ENCODE measurements around the gene TBCD.

The TBCD gene

GRCh38 chr17:82814834-82815233, 63.0 kb downstream of the TBCD start:
- no peak overlapping the region for H3K4me3 ChIP-seq (ENCODE audit: low read depth, low read length)
- in situ Hi-C loops (cut with HindIII; ENCODE audit: low sequenced_read_pairs) = no loop called here
- DNase-seq (ENCODE audit: low read depth) = no peak
- TF ChIP-seq CTCF (IDR thresholded peaks at IDR 0.05; ENCODE audit: low read depth, low read length, missing control alignments) = no peak

GRCh38 chr17:82815354-82815753, 63.5 kb downstream of the TBCD start:
- no peak for TF ChIP-seq CTCF (IDR thresholded peaks at IDR 0.05; ENCODE audit: low read depth, low read length, missing control alignments)
- no peak overlapping the region for H3K4me3 ChIP-seq (ENCODE audit: low read depth, low read length)
- in situ Hi-C loops (cut with HindIII; ENCODE audit: low sequenced_read_pairs) = no loop called here
- DNase-seq (ENCODE audit: low read depth) = no peak

- no peak for DNase-seq (ENCODE audit: low read depth)
- H3K4me3 ChIP-seq (ENCODE audit: low read depth, low read length) = no peak overlapping the region
- no peak for TF ChIP-seq CTCF (IDR thresholded peaks at IDR 0.05; ENCODE audit: low read depth, low read length, missing control alignments)
- in situ Hi-C loops (cut with HindIII; ENCODE audit: low sequenced_read_pairs) = no loop called here
These were observed 64.0 kb downstream of the TBCD start for GRCh38 chr17:82815790-82816305.

- no peak overlapping the region for H3K4me3 ChIP-seq (ENCODE audit: low read depth, low read length)
- in situ Hi-C loops (cut with HindIII; ENCODE audit: low sequenced_read_pairs) = no loop called here
- TF ChIP-seq CTCF (IDR thresholded peaks at IDR 0.05; ENCODE audit: low read depth, low read length, missing control alignments) = no peak
- no peak for DNase-seq (ENCODE audit: low read depth)
These were observed 64.5 kb downstream of the TBCD start for GRCh38 chr17:82816358-82816757.

- TF ChIP-seq CTCF (IDR thresholded peaks at IDR 0.05; ENCODE audit: low read depth, low read length, missing control alignments) = no peak
- DNase-seq (ENCODE audit: low read depth) = no peak
- H3K4me3 ChIP-seq (ENCODE audit: low read depth, low read length) = no peak overlapping the region
- in situ Hi-C loops (cut with HindIII; ENCODE audit: low sequenced_read_pairs) = no loop called here
These were observed 66.1 kb downstream of the TBCD start for GRCh38 chr17:82817947-82818346.

- no peak overlapping the region for H3K4me3 ChIP-seq (ENCODE audit: low read depth, low read length)
- no peak for DNase-seq (ENCODE audit: low read depth)
- in situ Hi-C loops (cut with HindIII; ENCODE audit: low sequenced_read_pairs) = loop anchor here (5.0 kb wide), 1 partner anchor 77 kb away; no protein-coding TSS in a partner anchor
- TF ChIP-seq CTCF (IDR thresholded peaks at IDR 0.05; ENCODE audit: low read depth, low read length, missing control alignments) = no peak
These were observed 68.7 kb downstream of the TBCD start for GRCh38 chr17:82820278-82821251.

Data from astrocyte of the cerebellum (primary cell).